ENCODE measurements around the gene RBM26.
A peak's percentile ranks its signal among the peaks of the same experiment; 100 is the strongest.

The RBM26 gene

GRCh38 chr13:79423340-79423739 is 17.3 kb upstream of the RBM26 start:
- peak; percentile 45 for DNase-seq (ENCODE audit: low read depth)

GRCh38 chr13:79419365-79419764 is 13.3 kb upstream of the RBM26 start:
- no peak for DNase-seq (ENCODE audit: low read depth)

- no peak for DNase-seq (ENCODE audit: low read depth)
Measured at GRCh38 chr13:79417741-79418140, 11.7 kb upstream of the RBM26 start.

- DNase-seq (ENCODE audit: low read depth): peak; percentile 37
Measured at GRCh38 chr13:79413521-79413920, 7.5 kb upstream of the RBM26 start.

GRCh38 chr13:79409828-79410227 is 3.8 kb upstream of the RBM26 start:
- DNase-seq (ENCODE audit: low read depth): no peak

- DNase-seq (ENCODE audit: low read depth): no peak
Measured at GRCh38 chr13:79407349-79407979, 1.4 kb upstream of the RBM26 start.

GRCh38 chr13:79406597-79406908 is 498 bp upstream of the RBM26 start:
- DNase-seq (ENCODE audit: low read depth): no peak

- no peak for DNase-seq (ENCODE audit: low read depth)
Measured at GRCh38 chr13:79405501-79405830, 589 bp downstream of the RBM26 start.

GRCh38 chr13:79404985-79405384 is 1.1 kb downstream of the RBM26 start:
- DNase-seq (ENCODE audit: low read depth): peak; percentile 34

- peak; percentile 22 for DNase-seq (ENCODE audit: low read depth)
Measured at GRCh38 chr13:79404361-79404760, 1.7 kb downstream of the RBM26 start.

GRCh38 chr13:79403113-79403512 is 2.9 kb downstream of the RBM26 start:
- DNase-seq (ENCODE audit: low read depth): no peak

GRCh38 chr13:79402679-79403078 is 3.4 kb downstream of the RBM26 start:
- DNase-seq (ENCODE audit: low read depth): no peak

- no peak for DNase-seq (ENCODE audit: low read depth)
Measured at GRCh38 chr13:79402074-79402635, 3.9 kb downstream of the RBM26 start.

- no peak for DNase-seq (ENCODE audit: low read depth)
Measured at GRCh38 chr13:79401259-79402070, 4.6 kb downstream of the RBM26 start.

GRCh38 chr13:79398915-79399314 is 7.1 kb downstream of the RBM26 start:
- DNase-seq (ENCODE audit: low read depth): peak; percentile 34

GRCh38 chr13:79398127-79398526 is 7.9 kb downstream of the RBM26 start:
- no peak for DNase-seq (ENCODE audit: low read depth)

GRCh38 chr13:79395881-79396280 is 10.2 kb downstream of the RBM26 start:
- DNase-seq (ENCODE audit: low read depth): no peak

- no peak for DNase-seq (ENCODE audit: low read depth)
Measured at GRCh38 chr13:79393564-79394249, 12.3 kb downstream of the RBM26 start.

- peak; percentile 94 for DNase-seq (ENCODE audit: low read depth)
Measured at GRCh38 chr13:79392882-79393563, 13.0 kb downstream of the RBM26 start.

- no peak for DNase-seq (ENCODE audit: low read depth)
Measured at GRCh38 chr13:79389026-79389425, 17.0 kb downstream of the RBM26 start.

GRCh38 chr13:79387853-79388252 is 18.2 kb downstream of the RBM26 start:
- no peak for DNase-seq (ENCODE audit: low read depth)

GRCh38 chr13:79386125-79386826 is 19.8 kb downstream of the RBM26 start:
- peak; percentile 54 for DNase-seq (ENCODE audit: low read depth)
